Lower leg skin (tissue), 4 donors: Measurements from ENCODE around the gene RAPGEF5. TPM values are rescaled to one million over a fixed set of nuclear protein-coding genes. Genes with fewer than 3 reads are reported as not detected.

ENCODE experiments used
- DNase-seq, 2 donors: peaks; one replicate each; pipeline ENCODE4 v3.0.0-alpha.2; 2019; ENCODE audit warnings: low spot score in 2 of 2
- H3K4me3 ChIP-seq: fragments of 200-600 bp; sonication (generic); 2 replicates; pipeline ENCODE4 v1.5.1; 2017; ENCODE audit warnings: mild to moderate bottlenecking, low read depth; ENCODE audit not compliant: poor library complexity, severe bottlenecking
- CTCF ChIP-seq, 3 donors: fragments of 450-650 bp; IDR thresholded peaks; one replicate each; pipeline ENCODE4 v1.5.1; 2016; ENCODE audit warnings: antibody characterized with exemption in 3 of 3, mild to moderate bottlenecking in 3 of 3, moderate library complexity in 2 of 3
- POLR2A ChIP-seq, 2 donors: fragments of 450-650 bp; IDR thresholded peaks; one replicate each; pipeline ENCODE4 v1.6.1; 2016 to 2017; ENCODE audit warnings: antibody characterized with exemption in 2 of 2, mild to moderate bottlenecking in 1 of 2, moderate library complexity in 1 of 2
- WGBS, 2 donors: methylation state at CpG; one replicate each; pipeline ENCODE4 v1.1.5; 2018; 5-methylcytosine and 5-hydroxymethylcytosine counted together
- intact Hi-C: fragments of 100-400 bp; cut with DNase I; formaldehyde crosslinking; loops from one replicate; pipeline ENCODE4 v1.15.0; 2023; ENCODE audit warnings: low total_unique reads
- total RNA-seq, 4 donors: library from RNA; depleted of rRNA; stranded (reverse); fragments of >200 nt; gene quantifications; one replicate each; pipeline ENCODE4 v1.1.0, GENCODE V29; 2016

The RAPGEF5 gene
- total RNA-seq, 4 donors from 2014 or later: 19.4 to 47.7 (median 25.2) TPM

GRCh38 chr7:22146961-22147512 lies 209.9 kb downstream of the RAPGEF5 start:
- intact Hi-C loops: no loop called here
- no peak for DNase-seq
- no peak for TF ChIP-seq CTCF (IDR thresholded peaks at IDR 0.05)
- no peak for TF ChIP-seq POLR2A (IDR thresholded peaks at IDR 0.05)
- 45 to 60% methylated on average over 10 of the region's 10 CpGs for WGBS, 2 donors
- no peak overlapping the region for H3K4me3 ChIP-seq

- DNase-seq: no peak
- TF ChIP-seq POLR2A (IDR thresholded peaks at IDR 0.05) (no peak), CTCF (IDR thresholded peaks at IDR 0.05) (no peak)
- no peak overlapping the region for H3K4me3 ChIP-seq
- intact Hi-C loops: no loop called here
- WGBS, 2 donors: 80 to 86% methylated on average over 5 of the region's 5 CpGs
These were observed 212.0 kb downstream of the RAPGEF5 start for GRCh38 chr7:22144950-22145349.

GRCh38 chr7:22143491-22143890 lies 213.5 kb downstream of the RAPGEF5 start:
- intact Hi-C loops: no loop called here
- no peak for DNase-seq
- WGBS, 2 donors: 67 to 72% methylated on average over 3 of the region's 3 CpGs
- H3K4me3 ChIP-seq: no peak overlapping the region
- TF ChIP-seq POLR2A (IDR thresholded peaks at IDR 0.05) (no peak), CTCF (IDR thresholded peaks at IDR 0.05) (no peak)

GRCh38 chr7:22142572-22142971 lies 214.4 kb downstream of the RAPGEF5 start:
- no peak for TF ChIP-seq POLR2A (IDR thresholded peaks at IDR 0.05)
- no peak for TF ChIP-seq CTCF (IDR thresholded peaks at IDR 0.05)
- intact Hi-C loops: no loop called here
- H3K4me3 ChIP-seq: no peak overlapping the region
- DNase-seq: no peak
- WGBS, 2 donors: 67 to 69% methylated on average over 3 of the region's 3 CpGs

GRCh38 chr7:22141355-22141754 lies 215.6 kb downstream of the RAPGEF5 start:
- intact Hi-C loops: no loop called here
- 89 to 95% methylated on average over 2 to 3 of the region's 3 CpGs for WGBS, 2 donors
- no peak overlapping the region for H3K4me3 ChIP-seq
- no peak for DNase-seq
- TF ChIP-seq POLR2A (IDR thresholded peaks at IDR 0.05) (no peak), CTCF (IDR thresholded peaks at IDR 0.05) (no peak)

- DNase-seq: no peak
- no peak overlapping the region for H3K4me3 ChIP-seq
- intact Hi-C loops: no loop called here
- WGBS, 2 donors: 78 to 80% methylated on average over 4 of the region's 4 CpGs
- no peak for TF ChIP-seq CTCF (IDR thresholded peaks at IDR 0.05)
- no peak for TF ChIP-seq POLR2A (IDR thresholded peaks at IDR 0.05)
These were observed 216.4 kb downstream of the RAPGEF5 start for GRCh38 chr7:22140578-22140977.
